NCI-H1436 treated with DMSO at 0.1 percent for 48 hours (cell line): ENCODE data around the gene GSS.

ENCODE experiments used
- DNase-seq: peaks from one replicate; lab custom pipeline; 2025; lab: John Stamatoyannopoulos, UW

Gene GSS

GRCh38 chr20:34955231-34956040 lies at the start of gene GSS, which contains the start of gene MYH7B:
Gene GSS, minus strand, starts transcription at chr20:34955806. Its CDS starts 3,954 bp downstream, at chr20:34951852.
Gene MYH7B, plus strand, starts transcription at chr20:34955868. Its CDS starts 22,138 bp downstream, at chr20:34978006.
- DNase-seq = peak; percentile 63

DNA sequence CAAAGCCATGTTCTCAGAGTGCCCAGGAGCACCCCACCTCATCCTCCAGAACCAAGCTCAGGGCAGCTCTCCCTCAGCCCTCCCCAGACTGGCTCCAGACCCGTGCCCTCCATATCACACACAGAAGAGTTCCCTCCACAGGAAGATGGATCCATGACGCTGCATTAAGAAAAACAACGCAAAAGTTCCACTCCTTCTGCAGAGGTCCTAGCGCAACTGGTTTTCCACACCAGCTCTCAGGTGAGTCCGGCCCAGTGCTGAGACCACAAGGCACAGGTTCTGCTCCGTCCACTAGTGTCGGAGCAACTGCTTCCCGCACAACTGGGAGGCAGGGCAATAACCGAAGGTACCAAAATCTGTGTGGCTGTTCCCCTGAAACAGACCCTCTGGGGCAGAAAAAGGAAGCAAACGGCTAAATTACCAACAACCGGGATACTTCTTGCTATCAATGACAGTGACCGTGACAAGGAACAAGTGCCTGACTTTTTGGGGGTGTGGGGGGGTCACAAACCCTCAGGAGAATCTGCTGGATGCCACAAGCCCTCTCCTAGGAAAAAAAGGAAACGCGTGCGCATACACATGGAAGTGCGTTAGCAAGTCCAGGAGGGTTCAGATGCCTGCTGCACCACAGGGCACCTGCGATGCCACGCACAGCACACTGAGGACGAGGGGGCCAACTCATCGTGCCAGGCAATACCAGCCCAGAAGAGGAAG lies 49.3 kb upstream of the GSS start:
- no peak for DNase-seq

DNA sequence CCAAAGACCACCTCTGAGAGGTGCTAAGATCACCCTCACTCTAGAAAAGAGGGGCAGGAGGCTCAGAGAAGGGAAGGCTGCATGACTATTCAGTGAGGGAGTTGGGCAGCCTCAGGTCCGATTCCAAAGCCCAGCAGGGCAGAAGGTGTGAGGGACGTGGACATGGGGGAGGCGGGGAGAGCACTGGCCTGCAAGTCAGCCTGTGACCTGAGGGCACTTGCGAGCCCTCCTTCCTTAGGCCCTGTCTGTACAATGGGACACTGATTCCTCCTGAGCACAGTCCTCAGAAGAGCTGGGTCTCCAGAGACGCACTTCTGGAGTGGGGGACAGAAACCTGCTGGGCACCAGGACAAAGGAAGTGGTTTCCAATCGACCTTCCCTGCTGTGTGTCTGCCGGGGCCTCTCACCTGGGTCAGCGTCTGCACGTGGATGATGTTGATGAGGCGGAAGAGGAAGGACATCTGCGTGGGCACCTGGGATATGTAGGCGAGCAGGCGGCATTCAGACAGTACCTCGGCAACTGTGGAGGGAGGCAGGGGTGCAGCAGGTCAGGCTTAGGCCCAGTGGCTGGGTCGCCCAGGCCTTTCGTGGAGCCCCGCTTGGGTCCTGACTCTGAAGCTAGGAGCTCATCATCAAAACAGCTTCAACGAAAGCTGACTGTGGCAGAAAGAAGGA lies 48.6 kb upstream of the GSS start:
- no peak for DNase-seq

GRCh38 chr20:35003211-35004031 lies 47.8 kb upstream of the GSS start:
- no peak for DNase-seq

GRCh38 chr20:35002426-35003210 lies 47.0 kb upstream of the GSS start:
- DNase-seq = no peak

DNA sequence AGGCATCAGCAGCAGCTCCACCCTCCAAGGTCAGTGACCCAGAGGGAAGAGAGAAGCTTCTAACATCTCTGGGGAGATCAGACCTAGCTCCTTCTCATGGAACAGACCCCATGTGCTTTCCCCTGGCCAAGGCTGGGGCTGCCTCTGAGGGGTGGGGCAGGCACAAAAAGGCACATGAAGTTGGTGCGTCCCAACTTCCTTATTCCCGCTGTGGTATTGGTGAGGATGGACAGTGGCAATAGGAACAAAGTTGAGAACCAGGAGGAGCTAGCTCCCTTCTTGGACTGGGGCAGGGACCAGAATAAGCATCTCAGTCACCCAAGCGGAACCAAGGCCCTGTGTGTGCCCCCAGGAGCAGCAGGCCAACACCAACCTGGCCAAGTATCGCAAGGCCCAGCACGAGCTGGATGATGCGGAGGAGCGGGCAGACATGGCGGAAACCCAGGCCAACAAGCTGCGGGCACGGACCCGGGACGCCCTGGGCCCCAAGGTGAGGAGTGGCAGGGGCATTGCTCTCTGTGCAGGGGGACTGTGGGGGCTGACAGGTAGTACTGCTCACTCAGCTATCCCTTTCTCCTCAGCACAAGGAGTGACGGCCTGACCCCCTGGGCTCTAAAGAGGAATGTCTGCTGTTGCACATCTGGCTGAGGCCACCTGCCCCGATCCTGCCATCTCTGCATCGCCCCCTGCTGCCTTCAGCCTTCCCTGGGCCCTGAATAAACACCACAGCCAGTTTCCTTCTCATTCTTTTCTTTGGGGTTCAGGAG lies 46.2 kb upstream of the GSS start:
- no peak for DNase-seq

DNA sequence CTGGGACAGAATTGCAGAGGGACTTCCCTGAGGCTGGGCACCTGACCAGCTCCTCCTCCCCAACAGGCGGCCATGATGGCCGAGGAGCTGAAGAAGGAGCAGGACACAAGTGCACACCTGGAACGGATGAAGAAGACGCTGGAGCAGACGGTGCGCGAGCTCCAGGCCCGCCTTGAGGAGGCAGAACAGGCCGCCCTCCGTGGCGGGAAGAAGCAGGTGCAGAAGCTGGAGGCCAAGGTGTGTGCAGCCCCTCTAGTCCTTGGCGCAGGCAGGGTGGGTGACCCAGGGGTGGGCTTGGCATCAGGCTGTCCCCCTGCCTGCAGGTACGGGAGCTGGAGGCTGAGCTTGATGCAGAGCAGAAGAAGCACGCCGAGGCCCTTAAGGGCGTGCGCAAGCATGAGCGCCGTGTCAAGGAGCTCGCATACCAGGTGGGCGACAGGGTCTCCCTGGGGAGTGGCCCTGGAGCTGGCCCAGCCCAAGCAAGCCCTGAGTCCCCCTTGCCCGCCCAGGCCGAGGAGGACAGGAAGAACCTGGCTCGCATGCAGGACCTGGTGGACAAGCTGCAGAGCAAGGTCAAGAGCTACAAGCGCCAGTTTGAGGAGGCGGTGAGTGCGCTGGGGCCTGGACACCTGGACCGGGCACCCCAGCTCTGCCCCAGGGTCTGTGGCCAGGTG lies 45.5 kb upstream of the GSS start:
- no peak for DNase-seq

DNA sequence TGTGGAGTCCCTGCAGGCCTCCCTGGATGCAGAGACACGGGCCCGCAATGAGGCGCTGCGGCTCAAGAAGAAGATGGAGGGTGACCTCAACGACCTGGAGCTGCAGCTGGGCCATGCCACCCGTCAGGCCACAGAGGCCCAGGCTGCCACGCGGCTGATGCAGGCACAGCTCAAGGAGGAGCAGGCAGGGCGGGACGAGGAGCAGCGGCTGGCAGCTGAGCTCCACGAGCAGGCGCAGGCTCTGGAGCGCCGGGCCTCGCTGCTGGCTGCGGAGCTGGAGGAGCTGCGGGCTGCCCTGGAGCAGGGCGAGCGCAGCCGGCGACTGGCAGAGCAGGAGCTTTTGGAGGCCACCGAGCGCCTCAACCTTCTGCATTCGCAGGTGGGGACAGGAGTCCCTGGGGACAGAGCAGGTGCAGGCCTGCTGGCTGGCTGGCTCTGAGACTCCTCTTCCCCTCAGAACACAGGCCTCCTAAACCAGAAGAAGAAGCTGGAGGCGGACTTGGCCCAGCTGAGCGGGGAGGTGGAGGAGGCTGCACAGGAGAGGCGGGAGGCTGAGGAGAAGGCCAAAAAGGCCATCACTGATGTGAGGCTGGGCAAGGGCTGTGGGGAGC lies 44.8 kb upstream of the GSS start:
- no peak for DNase-seq

DNA sequence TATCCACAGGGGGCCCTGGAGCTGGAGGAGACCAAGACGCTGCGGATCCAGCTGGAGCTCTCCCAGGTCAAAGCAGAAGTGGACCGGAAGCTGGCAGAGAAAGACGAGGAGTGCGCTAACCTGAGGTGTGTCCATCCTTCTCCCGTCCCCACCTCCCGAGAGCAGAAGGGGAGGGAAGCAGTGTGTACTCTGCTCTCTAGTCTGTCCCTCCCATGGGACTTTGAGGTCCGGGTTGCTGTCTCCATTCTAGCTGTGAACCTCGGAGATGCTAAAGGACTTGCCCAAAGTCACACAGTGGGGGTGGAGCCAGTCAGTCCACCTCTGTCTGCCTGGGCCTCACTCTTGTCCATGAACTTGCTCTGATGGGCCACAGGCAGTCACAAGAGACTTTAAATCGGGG lies 44.2 kb upstream of the GSS start:
- DNase-seq = no peak

DNA sequence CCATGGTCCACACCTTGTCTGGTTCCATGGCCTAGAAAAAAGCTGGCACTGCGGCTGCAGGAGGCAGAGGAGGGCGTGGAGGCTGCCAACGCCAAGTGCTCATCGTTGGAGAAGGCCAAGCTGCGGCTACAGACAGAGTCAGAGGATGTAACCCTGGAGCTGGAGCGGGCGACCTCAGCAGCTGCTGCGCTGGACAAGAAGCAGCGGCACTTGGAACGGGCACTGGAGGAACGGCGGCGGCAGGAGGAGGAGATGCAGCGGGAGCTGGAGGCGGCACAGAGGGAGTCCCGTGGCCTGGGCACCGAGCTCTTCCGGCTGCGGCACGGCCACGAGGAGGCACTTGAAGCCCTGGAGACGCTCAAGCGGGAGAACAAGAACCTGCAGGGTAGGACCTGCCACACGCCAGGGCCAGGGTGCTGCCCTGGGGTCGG lies 43.4 kb upstream of the GSS start:
- no peak for DNase-seq

DNA sequence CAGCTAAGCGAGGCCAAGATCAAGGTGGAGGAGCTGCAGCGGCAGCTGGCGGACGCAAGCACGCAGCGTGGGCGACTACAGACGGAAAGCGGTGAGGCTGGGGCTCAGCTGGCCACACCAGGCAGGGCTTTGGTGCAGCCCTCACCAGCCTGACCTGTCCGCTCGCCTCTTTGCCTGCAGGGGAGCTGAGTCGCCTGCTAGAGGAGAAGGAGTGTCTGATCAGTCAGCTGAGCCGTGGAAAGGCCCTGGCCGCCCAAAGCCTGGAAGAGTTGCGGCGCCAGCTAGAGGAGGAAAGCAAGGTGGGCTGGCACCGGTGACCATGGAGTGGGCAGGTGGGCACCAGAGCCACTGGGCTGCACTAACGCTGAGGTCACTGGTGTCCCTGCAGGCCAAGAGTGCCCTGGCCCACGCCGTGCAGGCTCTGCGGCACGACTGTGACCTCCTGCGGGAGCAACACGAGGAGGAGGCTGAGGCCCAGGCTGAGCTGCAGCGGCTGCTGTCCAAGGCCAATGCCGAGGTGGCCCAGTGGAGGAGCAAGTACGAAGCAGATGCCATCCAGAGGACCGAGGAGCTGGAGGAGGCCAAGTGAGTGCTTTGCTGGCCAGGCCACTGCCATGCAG lies 42.8 kb upstream of the GSS start:
- DNase-seq = no peak

- DNase-seq = no peak
Measured at GRCh38 chr20:34997774-34998173, 42.2 kb upstream of the GSS start.

DNA sequence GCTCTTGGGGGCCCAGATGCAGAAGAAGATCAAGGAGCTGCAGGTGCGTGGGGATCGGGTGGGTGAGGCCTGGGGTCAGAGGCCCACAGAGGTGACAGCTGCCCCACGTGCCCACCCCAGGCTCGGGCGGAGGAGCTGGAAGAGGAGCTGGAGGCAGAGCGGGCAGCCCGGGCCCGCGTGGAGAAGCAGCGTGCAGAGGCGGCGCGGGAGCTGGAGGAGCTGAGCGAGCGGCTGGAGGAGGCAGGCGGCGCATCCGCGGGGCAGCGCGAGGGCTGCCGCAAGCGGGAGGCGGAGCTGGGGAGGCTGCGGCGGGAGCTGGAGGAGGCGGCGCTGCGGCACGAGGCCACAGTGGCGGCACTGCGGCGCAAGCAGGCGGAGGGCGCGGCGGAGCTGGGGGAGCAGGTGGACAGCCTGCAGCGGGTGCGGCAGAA lies 41.5 kb upstream of the GSS start:
- no peak for DNase-seq

DNA sequence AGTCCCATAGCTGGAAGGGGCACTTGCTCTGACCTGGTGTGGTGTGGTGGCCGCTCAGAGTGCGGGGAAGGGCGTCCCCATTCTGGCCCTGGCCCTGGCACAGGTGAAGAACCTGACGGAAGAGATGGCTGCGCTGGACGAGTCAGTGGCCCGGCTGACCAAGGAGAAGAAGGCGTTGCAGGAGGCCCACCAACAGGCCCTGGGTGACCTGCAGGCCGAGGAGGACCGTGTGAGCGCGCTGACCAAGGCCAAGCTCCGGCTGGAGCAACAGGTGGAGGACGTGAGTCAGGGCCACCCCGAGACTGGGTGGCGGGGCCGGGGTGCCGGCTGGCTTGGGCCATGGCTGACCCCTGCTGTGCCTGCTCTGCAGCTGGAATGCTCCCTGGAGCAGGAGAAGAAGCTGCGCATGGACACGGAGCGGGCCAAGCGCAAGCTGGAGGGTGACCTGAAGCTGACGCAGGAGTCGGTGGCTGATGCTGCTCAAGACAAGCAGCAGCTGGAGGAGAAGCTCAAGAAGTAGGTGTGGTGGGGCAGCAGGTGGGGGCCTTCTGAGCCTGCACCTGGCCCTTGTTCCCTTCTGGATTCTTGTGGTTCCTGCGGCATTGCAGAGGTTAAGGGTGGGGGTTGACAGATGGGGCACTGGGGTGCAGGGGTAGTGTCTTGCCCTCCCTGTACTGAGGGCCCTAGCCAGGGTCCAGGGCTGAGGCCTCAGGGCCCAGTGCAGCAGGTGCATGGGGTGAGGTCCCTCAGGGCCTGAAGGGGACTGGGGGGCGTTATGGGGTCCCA lies 40.8 kb upstream of the GSS start:
- DNase-seq = no peak

DNA sequence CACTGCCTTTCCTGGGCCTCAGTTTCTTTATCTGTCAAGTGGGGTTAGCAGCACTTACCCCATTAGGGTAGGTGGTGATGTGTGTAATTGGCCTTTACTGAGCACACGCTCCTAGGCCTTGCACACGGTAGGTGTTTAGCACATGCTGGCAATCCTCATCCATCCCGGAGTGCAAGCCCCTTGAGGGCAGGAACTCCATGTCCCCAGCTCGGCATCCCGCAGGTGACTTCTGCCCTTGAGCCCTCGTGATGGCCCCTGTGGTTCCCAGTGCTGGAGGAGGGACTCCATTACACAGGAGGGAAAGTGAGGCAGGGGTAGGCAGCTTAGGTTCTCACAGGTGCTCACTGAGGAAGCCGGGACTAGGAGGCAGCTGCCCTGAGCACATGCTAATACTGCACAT lies 40.1 kb upstream of the GSS start:
- DNase-seq = no peak

DNA sequence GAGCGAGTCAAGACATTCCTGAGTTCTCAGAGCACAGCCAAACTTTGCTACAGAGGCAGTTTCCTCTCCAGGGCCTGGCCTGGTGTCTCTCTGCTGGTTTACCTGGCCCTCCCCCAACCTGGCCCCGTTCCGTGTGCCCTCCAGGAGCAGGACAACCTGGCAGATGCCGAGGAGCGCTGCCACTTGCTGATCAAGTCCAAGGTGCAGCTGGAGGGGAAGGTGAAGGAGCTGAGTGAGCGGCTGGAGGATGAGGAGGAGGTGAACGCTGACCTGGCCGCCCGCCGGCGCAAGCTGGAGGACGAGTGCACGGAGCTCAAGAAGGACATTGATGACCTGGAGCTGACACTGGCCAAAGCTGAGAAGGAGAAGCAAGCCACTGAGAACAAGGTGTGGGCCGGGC lies 39.6 kb upstream of the GSS start:
- DNase-seq = no peak

GRCh38 chr20:34994509-34995131 lies 39.0 kb upstream of the GSS start:
- DNase-seq = no peak
